HG02798 (cell line): ENCODE results near the gene SPATA25.

Experiments used
- ATAC-seq: cut with Tn5 transposase; IDR thresholded peaks from one replicate; pipeline ENCODE4 v1.9.1; 2021; ENCODE audit warnings: mild to moderate bottlenecking; ENCODE audit not compliant: unreplicated experiment, poor library complexity

SPATA25 gene

DNA sequence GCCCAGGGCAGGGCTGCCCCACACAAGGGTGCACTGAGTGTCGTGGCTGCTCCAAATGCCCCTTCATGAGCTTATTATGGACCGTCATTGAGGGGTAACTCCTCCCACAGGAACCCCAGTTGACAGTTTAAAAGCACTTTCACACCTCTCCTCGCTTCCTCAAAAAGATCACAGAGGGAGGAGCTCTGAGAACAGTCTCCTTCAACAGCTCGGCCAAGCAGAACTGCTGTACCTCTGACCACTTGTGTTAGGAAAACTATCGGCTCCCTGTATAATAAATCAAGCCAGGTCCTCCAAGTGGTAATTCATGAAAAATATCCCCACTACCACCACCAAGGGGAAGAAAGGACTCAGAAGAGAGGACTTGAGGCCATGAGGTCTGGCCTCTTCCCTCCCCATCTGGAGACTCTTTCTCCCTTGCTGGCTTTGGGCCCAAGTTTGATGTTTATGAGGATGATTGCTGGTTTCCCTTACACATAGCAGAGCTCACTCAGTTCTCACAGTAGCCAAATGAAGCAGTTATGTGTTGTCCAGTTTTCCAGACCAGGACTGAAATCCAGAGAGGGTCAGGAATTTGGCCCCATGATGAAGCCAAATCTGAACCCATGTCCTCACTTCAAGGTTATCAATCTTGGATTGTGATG is 45.1 kb downstream of the SPATA25 start:
- ATAC-seq: no peak

DNA sequence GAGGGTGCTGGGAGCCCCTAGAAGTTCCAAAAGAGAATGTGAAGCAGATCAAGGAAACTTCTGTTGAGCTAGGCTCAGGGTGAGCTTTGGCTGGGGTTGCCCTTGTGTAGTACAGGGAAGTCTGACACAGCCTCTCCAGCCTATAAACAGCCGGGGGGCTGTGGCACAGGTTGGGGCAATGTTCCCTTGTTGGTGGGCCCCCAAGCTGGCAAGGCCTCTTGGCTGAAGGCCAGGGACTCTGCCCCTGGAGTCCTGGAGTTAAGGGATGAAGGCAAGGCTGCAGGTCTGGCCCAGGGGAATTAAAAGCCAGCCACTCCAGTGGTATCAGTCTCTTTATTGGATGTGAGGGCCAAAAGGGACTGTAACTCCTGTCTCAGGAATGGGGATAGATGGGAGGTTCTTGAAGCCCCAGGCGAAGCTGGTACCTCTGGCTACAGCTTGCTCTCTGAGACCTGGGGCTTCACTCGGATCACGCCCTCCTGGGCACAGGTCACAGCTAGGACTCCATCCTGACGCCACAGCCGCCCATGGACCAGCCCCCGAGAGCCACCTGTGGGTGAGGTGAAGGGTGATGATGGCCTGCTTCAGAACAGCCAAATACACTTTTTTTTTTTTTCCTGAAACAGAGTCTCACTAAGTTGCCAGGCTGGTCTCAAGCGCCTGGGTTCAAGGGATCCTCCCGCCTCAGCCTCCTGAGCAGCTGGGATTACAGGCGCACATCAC is 45.9 kb downstream of the SPATA25 start:
- ATAC-seq: no peak

DNA sequence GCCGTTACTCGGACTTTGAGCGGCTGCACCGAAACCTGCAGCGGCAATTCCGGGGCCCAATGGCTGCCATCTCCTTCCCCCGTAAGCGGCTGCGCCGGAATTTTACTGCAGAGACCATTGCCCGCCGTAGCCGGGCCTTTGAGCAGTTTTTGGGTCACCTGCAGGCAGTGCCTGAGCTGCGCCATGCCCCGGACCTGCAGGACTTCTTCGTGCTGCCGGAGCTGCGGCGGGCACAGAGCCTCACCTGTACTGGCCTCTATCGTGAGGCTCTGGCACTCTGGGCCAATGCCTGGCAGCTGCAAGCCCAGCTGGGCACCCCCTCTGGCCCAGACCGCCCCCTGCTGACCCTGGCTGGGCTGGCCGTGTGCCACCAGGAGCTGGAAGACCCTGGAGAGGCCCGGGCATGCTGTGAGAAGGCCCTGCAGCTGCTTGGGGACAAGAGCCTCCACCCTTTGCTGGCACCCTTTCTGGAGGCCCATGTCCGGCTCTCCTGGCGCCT is 46.7 kb downstream of the SPATA25 start:
- no peak for ATAC-seq

DNA sequence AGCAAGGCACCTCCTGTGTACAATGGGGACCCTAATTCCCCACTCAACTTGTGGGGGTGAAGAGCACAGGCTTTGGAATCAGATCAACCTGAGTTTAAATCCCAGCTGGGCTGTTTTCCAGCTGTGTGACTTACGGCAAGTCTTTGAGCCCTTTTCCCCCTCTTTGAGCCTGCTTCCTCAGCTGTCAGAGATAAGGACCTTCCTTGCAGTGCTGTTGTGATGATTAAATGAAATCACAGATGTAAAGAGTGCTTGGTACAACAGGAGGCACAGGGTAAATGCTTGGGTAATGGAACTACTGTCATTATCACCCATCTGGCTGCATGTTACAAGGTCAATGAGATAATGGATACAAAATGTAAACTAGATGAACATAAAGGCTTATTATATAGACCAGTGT is 50.6 kb downstream of the SPATA25 start:
- ATAC-seq: no peak
